HG02981 (cell line): ENCODE results near the gene FYCO1.

Experiments
- ATAC-seq: cut with Tn5 transposase; IDR thresholded peaks from one replicate; pipeline ENCODE4 v1.9.1; 2021; ENCODE audit warnings: mild to moderate bottlenecking, moderate library complexity; ENCODE audit not compliant: unreplicated experiment

Gene FYCO1

DNA sequence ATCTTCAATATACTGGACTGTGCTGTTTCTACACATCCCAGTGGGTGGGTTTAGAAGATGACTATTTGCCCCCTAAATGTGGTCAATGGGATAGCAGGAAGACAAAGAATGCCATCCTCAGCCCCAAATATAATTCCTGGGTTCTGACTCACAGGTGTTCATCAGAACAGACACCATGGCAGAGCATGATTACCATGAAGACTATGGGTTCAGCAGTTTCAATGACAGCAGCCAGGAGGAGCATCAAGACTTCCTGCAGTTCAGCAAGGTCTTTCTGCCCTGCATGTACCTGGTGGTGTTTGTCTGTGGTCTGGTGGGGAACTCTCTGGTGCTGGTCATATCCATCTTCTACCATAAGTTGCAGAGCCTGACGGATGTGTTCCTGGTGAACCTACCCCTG is 49.3 kb downstream of the FYCO1 start:
- no peak for ATAC-seq

DNA sequence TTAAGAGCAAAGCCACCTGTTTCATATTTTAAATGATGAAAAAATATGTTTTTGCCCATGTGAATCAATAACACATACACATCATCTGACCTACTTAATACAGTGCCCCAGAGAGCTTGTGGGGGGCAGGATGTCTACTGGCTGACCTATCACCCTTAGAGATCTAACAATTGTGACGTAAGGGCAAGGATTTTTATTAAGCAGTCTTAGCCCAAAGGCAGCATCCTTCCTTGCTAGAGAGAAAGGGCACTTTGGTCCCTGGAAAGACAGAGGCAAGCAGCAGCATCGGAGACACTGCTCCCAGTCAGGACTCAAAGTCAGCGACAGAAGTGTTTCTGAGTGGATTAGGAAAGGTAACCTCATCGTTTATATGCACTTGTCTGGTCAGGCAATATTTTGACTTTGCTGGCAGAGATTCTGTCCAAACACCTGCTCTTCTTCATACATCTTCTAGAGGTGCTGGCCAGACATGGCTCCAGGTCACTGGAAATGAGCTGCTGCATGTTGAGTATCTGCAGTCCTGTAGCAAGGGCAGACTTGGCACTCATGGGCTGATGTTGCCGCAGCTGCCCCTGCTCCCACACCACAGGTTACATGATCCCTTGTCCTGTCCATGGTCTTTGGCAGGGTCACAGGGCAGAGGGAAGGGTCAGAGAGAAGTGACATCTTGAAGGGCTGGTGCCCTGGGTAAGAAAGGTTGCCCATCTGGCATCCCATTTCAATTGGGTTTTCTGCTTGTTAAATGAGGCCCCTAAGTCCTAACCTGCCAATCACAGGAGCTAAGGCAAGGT is 50.6 kb downstream of the FYCO1 start:
- no peak for ATAC-seq

DNA sequence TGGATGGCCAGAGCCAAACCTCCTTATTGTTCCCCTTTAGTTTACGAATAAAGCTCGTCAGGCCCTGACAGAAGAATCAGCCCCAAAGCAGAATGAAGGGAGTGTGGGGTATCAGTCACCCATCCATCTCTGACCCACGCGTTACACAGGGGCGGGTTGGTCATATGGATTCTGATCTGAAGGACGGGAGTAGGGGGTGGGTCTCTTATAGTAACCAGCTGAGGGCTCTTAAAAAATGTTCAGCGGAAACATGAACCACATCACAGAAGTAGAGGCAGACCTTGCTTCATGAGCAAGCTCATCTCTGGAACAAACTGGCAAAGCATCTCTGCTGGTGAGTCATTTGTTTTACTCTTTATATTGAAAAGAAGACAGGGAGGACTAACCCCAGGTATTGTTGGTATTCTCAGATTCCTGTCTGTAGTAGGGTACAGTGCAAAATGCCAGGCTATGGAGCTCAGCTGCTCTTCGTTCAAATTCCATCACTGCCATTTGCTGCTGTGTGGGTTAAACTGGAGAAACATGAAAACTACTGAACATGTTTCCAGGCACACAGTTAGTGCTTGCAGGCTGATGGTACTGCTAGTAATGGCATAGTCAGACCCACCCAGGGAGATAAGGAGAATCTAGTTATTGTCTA is 52.3 kb downstream of the FYCO1 start, which contains the start of gene CXCR6:
Gene CXCR6 (plus strand): TSS at position 258 of the 640 bp plus-strand sequence. CDS start 3,018 bp downstream, outside the sequence.
- no peak for ATAC-seq

DNA sequence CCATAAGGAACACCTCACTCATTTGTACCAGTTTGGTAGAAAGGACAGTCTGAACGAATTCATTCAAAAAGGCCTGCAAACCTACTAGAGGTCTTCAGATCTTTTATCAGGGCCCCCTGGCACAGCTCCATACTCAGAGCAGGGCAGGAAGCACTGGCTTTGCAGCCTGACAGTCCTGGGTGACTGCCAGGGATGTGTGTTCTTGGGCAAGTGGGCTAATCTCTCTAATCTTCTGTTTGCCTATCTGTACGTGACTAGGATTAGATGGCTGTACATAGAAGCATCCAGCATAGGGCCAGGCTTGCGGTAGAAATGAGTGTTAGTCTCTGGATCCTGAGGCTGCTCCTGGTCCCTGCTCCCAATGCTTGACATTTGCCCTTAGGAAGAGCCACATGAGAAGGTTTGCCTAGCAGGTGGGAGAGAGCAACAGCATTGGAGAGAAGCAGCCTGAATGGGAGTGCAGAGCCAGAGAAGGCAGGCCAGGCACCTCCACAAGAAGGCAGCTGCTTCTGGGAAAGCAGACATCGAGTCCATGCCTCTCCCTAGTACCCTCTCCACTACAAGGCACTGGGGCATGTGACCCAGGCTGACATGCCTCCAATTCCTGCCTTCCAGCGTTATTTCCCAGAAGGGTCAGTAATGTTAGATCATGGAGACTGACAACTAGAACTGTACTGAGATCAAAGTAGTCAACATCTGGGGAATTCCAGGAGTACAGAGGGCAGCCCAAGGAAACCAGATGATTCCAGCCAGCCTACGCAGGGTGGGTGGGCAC is 53.4 kb downstream of the FYCO1 start:
- no peak for ATAC-seq

DNA sequence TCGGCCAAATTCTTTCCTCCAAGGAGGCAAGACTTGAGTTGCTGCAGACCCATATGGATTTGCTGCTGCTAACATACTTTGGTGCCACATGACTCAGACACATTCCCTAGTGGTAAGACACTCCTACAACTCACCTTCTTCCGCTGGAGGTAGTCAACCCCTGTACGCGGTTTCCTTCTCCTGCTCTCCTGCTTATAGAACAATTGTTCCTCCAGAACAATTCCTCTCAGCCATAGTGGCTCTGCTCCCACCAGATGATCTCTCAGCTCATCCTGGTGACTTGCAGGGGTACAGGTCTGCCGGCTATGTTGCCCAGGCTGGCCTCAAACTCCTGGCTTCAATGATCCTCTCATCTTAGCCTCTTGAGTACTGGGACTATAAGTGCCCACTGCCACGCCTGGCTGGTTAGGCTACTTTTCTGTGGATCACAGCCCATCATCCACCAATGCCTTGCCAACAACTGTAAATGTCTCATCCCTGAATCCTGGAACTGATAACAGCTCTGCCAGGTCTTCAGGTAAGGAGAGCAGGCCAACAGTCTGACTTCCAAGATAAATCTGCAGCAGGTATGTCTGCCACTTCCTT is 54.8 kb downstream of the FYCO1 start:
- no peak for ATAC-seq

DNA sequence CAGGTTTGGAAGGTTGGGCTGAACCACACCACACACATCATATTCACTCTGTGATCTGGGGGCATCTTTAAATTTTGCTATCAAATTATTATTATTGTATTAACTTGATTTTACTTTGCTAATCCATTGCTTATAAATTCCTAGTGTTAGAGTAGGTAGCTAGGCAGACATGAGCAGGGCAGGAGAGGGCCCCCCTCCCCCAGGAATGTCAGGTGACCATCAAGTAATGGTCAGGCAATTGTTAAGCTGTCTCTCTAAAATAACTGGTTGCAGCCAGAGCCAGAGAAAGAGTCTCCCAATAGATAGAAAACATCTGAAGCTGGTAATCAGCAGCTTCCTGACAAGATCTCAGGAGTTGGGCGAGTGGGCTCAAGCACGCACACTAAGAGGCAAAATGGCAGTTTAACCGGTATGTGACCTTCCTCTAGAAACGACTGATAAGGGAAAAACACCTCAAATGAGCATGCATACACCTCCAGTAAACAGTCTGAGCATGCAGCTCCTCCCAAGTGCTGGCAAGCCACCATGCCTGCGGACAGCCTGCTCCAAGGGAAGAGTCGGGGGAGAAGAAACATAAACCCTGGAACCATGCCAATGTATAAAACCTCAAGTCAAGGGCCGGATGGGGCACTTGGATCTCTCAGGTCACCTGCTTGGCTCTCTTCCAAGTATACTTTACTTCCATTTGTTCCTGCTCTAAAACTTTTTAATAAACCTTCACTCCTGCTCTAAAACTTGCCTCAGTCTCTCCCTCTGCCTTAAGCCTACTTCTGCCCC is 55.4 kb downstream of the FYCO1 start:
- no peak for ATAC-seq

DNA sequence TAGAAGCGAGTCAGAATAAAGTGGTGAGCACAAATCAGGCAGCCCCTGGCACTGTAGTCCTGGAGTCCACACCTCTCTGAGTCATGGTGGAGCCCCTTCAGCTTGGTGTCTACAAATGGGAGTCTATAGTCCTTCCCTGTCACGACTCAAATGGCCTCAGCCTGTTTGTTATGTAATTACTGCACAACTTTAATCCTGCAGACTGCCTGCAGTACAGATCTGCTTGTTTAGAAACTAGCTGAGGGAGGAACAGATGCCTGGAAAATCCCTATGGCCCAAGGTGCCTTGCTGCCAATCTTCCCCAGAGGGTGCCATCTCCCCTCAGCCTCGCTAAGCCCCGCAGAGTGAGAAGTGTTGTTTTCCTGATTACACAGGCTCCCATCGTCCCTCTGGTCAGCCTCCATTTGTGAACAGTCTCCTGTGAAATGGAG is 56.3 kb downstream of the FYCO1 start:
- no peak for ATAC-seq

DNA sequence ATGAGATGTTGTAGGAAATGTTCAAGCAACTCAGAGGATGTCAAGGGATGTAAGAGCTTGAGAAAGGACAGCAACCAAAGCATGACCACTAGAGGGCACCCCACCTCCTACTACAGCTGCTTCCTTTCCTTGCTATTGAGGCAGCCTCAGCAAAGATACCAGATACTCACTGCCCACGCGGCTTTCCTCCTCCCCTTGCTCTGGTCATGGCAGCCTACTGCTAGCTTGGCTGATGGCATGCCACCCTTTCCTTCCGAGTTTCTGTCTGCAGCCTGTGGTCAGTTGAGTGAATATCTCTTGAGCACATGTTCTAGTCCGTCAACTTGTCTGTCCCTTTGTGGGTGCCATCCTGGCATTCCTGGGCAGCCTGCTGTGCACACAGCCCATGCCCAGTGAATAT is 56.8 kb downstream of the FYCO1 start:
- ATAC-seq = no peak

DNA sequence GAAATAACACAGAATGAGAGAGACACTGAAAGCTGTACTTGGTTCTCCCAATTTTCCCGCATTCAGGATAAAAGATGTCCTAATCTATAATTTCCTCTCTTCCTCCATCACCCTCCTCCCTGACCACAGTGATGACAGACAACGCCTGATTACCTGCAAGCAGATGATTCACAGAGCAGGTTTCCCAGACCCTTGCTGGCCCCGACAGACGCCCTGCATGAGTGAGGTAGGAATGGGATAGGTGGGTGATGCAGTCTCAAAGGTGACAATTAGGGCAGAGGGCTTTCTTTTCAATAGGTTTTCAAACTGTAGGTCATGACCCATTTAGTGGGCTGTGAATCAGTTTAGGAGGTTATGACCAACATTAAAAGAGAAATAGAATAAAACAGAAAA is 57.6 kb downstream of the FYCO1 start:
- ATAC-seq = no peak

DNA sequence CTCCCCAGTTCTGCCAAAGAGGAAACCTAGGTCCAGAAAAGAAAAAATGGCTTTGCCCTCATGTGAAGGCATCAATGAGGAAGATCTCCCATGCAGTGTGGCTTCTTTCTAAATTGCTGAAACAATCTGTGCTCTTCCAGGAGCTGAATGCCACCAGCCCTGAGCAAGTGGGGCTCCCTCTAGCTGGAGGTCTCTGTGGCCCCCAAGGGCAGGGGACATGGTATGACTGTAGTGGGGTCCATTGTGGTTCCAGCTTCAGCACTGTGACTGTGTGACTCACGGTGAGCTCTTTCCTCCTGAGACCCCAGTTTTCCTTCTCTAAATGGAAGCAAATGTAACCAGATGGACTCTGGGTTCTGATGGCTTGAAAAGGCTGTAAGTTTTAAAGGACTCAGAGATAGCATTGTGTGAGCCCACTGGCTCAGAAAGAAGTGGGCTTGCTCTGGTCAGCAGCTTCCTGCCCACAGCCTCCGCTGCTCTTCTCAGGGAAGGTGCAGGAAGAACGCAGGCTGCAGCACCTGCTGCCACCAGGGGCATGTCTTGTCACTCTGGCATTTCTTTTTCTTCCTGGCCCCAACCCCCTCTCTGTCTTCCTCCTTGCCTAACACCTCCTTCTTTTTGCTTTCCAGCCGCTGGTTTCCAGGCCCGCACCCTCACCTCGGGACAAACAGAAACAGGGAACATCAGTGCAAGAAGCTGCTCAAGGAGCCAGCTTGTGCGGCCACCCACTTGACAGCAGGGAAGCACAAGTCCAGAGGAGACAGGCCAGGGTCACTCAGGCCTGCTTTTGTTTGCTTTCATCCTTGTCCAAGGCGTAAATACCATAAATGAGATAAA is 58.2 kb downstream of the FYCO1 start:
- ATAC-seq = no peak

DNA sequence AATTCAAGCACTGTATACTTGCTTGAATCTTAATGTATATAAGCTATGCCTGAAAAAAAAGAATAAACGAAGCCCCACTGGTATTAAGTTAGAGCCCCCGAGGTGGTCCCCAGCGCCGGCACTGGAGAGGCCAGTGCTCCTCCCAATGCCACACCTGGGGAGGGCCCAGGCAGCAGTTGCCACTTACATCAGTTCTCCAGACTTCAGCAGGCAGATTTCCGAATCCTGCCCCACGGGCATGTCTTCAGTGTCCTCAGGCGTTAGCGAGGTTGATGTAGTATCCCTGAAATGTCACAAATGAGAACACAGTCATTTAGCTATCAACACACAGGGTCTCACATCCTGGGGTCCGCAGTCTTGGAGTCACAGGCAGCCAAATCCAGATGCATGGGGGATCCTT is 59.4 kb downstream of the FYCO1 start:
- no peak for ATAC-seq

DNA sequence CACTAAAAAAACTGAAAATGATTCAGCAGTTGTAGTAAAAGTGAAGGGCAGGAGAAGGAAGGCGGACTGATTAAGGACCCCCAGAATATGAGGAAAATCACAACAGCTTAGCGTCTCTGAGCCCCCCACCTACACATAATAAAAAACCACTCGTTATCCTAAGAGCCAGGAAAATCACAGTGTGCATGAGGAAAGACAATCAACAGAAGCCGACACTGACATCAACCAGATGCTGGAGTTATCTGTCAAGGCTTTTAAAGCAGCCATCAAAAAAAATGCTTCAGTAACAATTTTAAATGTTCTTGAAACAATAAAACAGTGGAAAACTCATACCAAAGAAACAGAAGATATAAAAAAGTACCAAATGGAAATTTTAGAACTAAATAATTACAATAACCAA is 62.0 kb downstream of the FYCO1 start:
- no peak for ATAC-seq

DNA sequence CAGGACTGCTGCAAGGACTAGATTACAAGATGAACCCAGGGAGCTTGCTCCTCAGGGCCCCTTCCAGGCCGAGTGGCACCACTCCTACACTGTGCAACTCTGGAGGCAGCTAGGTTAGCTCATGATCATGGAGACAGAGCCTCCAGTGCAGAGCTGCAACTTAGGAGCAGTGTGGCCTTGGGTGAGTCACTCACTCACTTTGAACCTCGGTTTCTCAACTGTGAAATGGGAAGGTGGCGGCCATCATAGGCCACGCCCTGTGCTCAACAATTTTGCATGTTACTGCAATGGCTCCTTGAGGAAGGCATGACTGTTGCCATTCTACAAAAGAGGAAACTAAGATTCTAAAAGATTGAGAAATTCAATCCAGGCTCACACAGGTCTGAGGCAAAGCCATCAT is 63.5 kb downstream of the FYCO1 start:
- no peak for ATAC-seq

DNA sequence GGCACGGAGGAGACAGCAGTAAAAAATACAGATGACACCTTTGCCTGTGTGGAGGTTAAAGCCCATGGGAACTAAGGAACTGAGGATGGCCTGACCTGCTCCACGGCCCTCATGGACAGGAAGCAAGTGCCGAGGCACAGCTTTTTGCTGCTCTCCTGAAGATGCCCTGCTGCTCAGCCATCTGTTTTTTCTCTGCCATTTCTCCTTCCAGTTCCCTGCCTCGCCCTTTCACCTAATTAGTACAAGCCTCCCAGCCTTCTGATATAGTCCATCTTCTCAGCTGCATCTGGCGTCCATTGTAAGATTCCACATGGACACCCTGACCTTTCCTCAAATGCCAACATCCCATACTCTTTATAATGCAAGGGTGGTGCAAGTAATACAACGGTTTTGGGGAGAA is 64.1 kb downstream of the FYCO1 start:
- no peak for ATAC-seq

DNA sequence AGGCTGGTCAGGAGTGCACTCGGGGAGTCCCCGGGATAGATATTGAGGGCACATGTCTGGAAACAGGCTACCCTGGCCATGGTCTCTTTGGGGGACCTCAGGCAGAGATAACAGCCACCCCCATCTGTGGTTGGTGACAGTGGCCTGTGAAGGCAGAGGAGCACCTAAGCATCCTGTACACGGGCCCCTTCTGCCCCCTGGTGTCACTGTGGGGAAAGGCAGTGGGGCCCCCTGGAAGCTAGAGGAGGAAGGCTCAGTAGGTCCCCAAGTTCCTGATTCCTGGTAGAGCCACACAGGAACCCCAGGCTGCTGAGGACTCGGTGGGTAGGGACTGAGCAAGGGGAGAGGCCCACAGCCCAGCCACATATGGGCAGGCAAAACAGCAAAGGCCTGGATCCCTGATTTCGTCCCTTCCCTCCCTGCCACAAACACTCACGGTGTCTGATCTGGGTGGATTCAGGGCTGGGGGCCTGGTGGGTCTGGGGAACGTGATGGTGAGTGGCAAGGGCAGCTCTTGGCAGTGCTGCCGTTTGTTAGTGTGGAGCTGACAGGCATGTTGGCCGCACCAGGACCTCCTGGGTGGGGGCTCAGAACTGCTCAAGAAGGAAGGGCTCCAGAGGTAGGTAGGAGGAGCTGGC is 66.5 kb downstream of the FYCO1 start:
- ATAC-seq = no peak

DNA sequence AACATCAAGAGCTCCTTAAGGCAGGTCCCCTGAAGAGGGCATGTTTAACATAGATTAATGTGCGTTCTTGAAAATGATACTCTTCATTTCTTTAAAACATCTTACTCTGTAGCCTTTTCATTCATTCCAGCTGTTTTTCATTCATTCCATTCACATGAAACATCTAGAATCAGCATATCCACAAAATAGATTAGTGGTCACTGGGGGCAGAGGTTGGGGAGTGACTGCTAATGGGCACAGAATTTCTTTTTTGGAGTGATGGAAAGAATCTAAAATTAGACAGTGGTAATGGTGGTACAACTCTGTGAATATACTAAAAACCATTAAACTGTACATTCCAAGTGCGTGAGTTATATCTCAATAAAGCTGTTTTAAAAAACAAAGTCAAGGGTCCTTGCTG is 67.7 kb downstream of the FYCO1 start:
- no peak for ATAC-seq

DNA sequence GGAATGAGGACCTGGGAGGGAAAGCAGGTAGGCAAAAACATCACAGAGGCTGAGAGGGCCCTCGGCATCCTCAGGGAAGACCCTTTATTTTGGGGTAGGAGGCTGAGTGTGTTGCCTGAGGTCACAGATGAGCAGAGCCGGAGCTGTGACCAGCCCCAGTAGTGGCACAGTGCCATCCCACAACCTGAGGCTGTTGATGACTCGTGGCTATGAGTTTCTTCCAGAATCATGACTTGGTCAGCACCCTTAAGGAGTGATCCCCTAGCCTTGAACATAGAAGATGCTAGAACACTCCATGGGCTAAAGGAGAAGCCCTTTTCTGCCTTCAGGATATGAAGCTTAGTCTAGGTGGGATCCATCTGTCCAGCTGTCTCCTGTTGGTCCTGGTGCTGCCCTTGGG is 71.9 kb downstream of the FYCO1 start:
- no peak for ATAC-seq

DNA sequence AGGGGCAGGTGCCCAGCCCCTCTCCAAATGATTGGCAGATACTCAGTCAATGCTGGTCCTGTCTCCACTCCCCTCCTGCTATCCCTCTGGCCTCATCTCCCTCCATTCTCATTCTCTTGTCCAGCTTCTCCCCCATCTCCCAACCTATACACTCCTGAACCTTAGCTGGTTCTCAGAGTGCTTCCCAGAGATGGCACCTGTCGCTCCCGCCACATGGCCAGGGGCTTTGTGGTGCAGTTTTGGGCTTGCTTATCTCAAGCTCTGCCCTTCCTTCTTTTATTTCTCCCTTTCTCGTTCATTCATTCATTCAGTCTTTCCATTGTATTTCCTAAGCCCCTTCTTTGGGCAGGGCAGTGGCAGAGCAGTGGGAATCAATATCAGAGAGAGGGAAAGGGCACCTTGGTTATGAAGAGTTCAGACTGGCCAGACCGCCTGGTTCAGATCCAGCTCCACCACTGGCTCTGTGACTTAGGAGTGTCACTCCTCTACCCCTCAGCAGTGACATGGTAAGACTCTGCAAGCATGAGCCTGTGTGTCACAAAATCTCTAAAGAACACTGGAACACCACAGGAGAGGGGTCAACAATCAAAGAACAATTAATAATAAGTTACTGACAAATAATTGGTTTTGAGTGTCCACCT is 72.6 kb downstream of the FYCO1 start:
- no peak for ATAC-seq

DNA sequence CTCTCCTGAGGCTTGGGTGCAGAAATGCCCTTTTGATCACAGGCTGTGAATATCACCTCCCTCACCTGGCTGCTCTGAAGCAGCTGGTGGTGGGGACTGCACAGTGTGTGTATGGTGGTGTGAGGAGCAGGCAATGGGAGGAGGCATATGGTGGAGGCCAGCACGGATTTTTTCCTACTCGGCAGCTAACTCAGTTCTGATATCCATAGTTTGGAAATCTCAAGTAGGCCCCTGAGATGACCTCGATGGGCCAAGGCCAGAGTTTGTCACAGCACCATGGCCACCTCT is 73.6 kb downstream of the FYCO1 start:
- no peak for ATAC-seq
